Keratinocyte (primary cell): ENCODE measurements around the gene TMEM18. TPM values are rescaled to one million over a fixed set of nuclear protein-coding genes. Genes with fewer than 3 reads are reported as not detected.

ENCODE experiments used
- DNase-seq: peaks from one replicate; pipeline ENCODE4 v3.0.0-alpha.2; 2011; ENCODE audit warnings: low read depth, missing footprints, low spot score
- FAIRE-seq: peaks from 2 replicates; lab custom pipeline; 2011; peaks lifted over from hg19 to GRCh38; lab: Jason Lieb, UNC
- H2AFZ ChIP-seq: 2 replicates; pipeline ENCODE4 v1.6.0; 2012; ENCODE audit warnings: low read length, control low read depth, inconsistent platforms; ENCODE audit not compliant: control insufficient read depth
- H3K27ac ChIP-seq: 2 replicates; pipeline ENCODE4 v1.5.1; 2011; ENCODE audit warnings: low read length; ENCODE audit not compliant: control insufficient read depth, insufficient read depth
- H3K27me3 ChIP-seq: 3 replicates; pipeline ENCODE4 v1.6.0; 2011; ENCODE audit warnings: low read length; ENCODE audit not compliant: control insufficient read depth, insufficient read depth; ENCODE audit errors: extremely low read depth
- H3K36me3 ChIP-seq, 2 experiments: 2 replicates in 1 of 2; 3 replicates in 1 of 2; pipeline ENCODE4 v1.5.1; 2011; ENCODE audit warnings: low read length in 2 of 2, mild to moderate bottlenecking in 1 of 2; ENCODE audit not compliant: control insufficient read depth in 2 of 2, insufficient read depth in 2 of 2; ENCODE audit errors: extremely low read depth in 1 of 2
- H3K4me1 ChIP-seq: 3 replicates; pipeline ENCODE4 v1.5.1; 2011; ENCODE audit warnings: low read length; ENCODE audit not compliant: control insufficient read depth, insufficient read depth; ENCODE audit errors: extremely low read depth
- H3K4me2 ChIP-seq: 3 replicates; pipeline ENCODE4 v1.6.0; 2011; ENCODE audit warnings: low read depth, low read length; ENCODE audit not compliant: control insufficient read depth, insufficient read depth; ENCODE audit errors: extremely low read depth
- H3K4me3 ChIP-seq, 3 experiments: fragments of 200-600 bp in 1 of 3; sonication (generic) in 1 of 3; 2 replicates in 2 of 3; 3 replicates in 1 of 3; pipeline ENCODE4 v1.5.1; 2011 to 2016; ENCODE audit warnings: low read length in 3 of 3, mild to moderate bottlenecking in 3 of 3, control low read depth in 2 of 3, inconsistent platforms in 1 of 3, low read depth in 1 of 3, mixed read lengths in 1 of 3, mixed run types in 1 of 3, moderate library complexity in 1 of 3; ENCODE audit not compliant: control insufficient read depth in 2 of 3, insufficient read depth in 2 of 3; ENCODE audit errors: extremely low read depth in 1 of 3
- H3K79me2 ChIP-seq: 2 replicates; pipeline ENCODE4 v1.6.0; 2012; ENCODE audit warnings: low read length; ENCODE audit not compliant: control insufficient read depth, insufficient read depth
- H3K9ac ChIP-seq: 3 replicates; pipeline ENCODE4 v1.6.0; 2011; ENCODE audit warnings: low read length; ENCODE audit not compliant: control insufficient read depth, insufficient read depth; ENCODE audit errors: extremely low read depth
- H3K9me1 ChIP-seq: 3 replicates; pipeline ENCODE4 v1.6.0; 2011; ENCODE audit warnings: low read length; ENCODE audit not compliant: control insufficient read depth, insufficient read depth; ENCODE audit errors: extremely low read depth
- H3K9me3 ChIP-seq: 2 replicates; pipeline ENCODE4 v1.5.1; 2012; ENCODE audit warnings: low read depth, low read length; ENCODE audit not compliant: control insufficient read depth
- H4K20me1 ChIP-seq: 3 replicates; pipeline ENCODE4 v1.6.0; 2011; ENCODE audit warnings: low read length; ENCODE audit not compliant: control insufficient read depth, insufficient read depth; ENCODE audit errors: extremely low read depth
- CTCF ChIP-seq, 3 experiments: IDR thresholded peaks in 1 of 3; conservative IDR thresholded peaks in 1 of 3; optimal IDR thresholded peaks in 1 of 3; 2 replicates in 2 of 3; 3 replicates in 1 of 3; pipeline versions ENCODE3 to v1.5.1; 2011; ENCODE audit warnings: low read length in 3 of 3, mild to moderate bottlenecking in 3 of 3, moderate library complexity in 2 of 3, control low read depth in 1 of 3, inconsistent platforms in 1 of 3; ENCODE audit not compliant: insufficient read depth in 2 of 3; ENCODE audit errors: extremely low read depth in 1 of 3
- EZH2 ChIP-seq: IDR thresholded peaks from one replicate; pipeline ENCODE4 v1.6.1; 2012; ENCODE audit warnings: inconsistent platforms, mild to moderate bottlenecking, low read length, moderate library complexity
- dilution Hi-C: fragments of 300-500 bp; cut with MboI; formaldehyde crosslinking; loops from one replicate; pipeline ENCODE4 v1.7.0; 2020; ENCODE audit warnings: low sequenced_read_pairs; ENCODE audit not compliant: extremely low pct_ligation_motif_present
- polyA plus RNA-seq, 5 experiments: library from polyadenylated mRNA; depleted of rRNA in 3 of 5; stranded (reverse) in 3 of 5; stranded (forward) in 1 of 5; unstranded in 1 of 5; fragments of >200 nt; gene quantifications; 1 replicate in 1 of 5; 2 replicates in 3 of 5; 3 replicates in 1 of 5; pipeline versions ENCODE4 v1.2.1 to v1.2.3, GENCODE V29; 2011 to 2012; ENCODE audit warnings: missing spikeins in 2 of 5, low read depth in 1 of 5, low replicate concordance in 1 of 5

TMEM18 gene
- polyA plus RNA-seq, 1 donor (not counting 4 experiments of a cell fraction or from before 2014, with no cell fraction given): 27.7 TPM

DNA sequence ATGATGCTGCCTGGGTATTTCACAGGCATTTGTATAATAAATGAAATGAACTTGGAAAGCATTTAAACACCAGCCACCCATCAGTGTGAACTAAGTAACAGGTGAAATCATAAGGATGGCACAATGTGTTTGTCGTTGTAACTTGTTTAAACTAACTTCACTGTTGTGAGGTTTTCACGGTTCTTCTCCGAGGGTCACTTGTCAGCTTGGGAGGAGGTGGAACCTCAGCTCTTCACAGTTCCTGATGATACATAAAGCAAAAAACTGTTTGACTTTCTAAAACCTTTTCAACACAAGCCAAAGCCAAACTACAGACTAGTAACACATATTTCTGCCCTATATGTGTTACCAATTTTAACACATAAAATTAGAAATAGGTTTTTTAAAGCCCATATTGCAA, 13.1 kb downstream of the TMEM18 start:
- Histone ChIP-seq H3K9ac (no peak overlapping the region), H3K27me3 (peaks cover 4% of the 10 kb centered on the region), H3K27ac (no peak overlapping the region), H4K20me1 (no peaks in the 10 kb centered on the region), H3K36me3 (peaks cover 4 to 12% of the 10 kb centered on the region in 2 experiments), H3K9me1 (no peaks in the 10 kb centered on the region), H3K4me2 (no peak overlapping the region), H3K79me2 (no peaks in the 10 kb centered on the region), H3K4me1 (no peaks in the 10 kb centered on the region), H2AFZ (no peak overlapping the region), H3K4me3 (no peak overlapping the region), H3K9me3 (peaks cover 5% of the 10 kb centered on the region)
- dilution Hi-C loops: no loop called here
- DNase-seq (no peak), FAIRE-seq (no peak)
- TF ChIP-seq CTCF (optimal IDR thresholded peaks at IDR 0.05 in 1 of 3, IDR thresholded peaks at IDR 0.05 in 1 of 3, conservative IDR thresholded peaks at IDR 0.05 in 1 of 3; ENCODE audit: extremely low read depth in 1 of 3, insufficient read depth in 2 of 3, low read length in 3 of 3): no peak
- TF ChIP-seq EZH2: no peak

- H3K4me1 ChIP-seq: no peaks in the 10 kb centered on the region
- no peaks in the 10 kb centered on the region for H4K20me1 ChIP-seq
- DNase-seq (no peak), FAIRE-seq (no peak)
- H3K27me3 ChIP-seq: peaks cover 4% of the 10 kb centered on the region
- dilution Hi-C loops: no loop called here
- H3K4me3 ChIP-seq: no peak overlapping the region
- TF ChIP-seq CTCF (optimal IDR thresholded peaks at IDR 0.05 in 1 of 3, IDR thresholded peaks at IDR 0.05 in 1 of 3, conservative IDR thresholded peaks at IDR 0.05 in 1 of 3; ENCODE audit: extremely low read depth in 1 of 3, insufficient read depth in 2 of 3, low read length in 3 of 3) (no peak), EZH2 (no peak)
- H3K9ac ChIP-seq: no peak overlapping the region
- no peaks in the 10 kb centered on the region for H3K79me2 ChIP-seq
- peaks cover 1 to 5% of the 10 kb centered on the region in 2 experiments for H3K36me3 ChIP-seq
- H3K27ac ChIP-seq: no peak overlapping the region
- peaks cover 5% of the 10 kb centered on the region for H3K9me3 ChIP-seq
- no peak overlapping the region for H2AFZ ChIP-seq
- H3K4me2 ChIP-seq: no peak overlapping the region
- H3K9me1 ChIP-seq: no peaks in the 10 kb centered on the region
Observed at GRCh38 chr2:663221-663620, 14.0 kb downstream of the TMEM18 start.
